Measurements from ENCODE around the gene TASL.
"Not testable (repeated sequence)": the region's sequence is repeated elsewhere in the genome, so short reads cannot be mapped to it uniquely, and the experiment has no call there.

The TASL gene

GRCh38 chrX:30576881-30577280, 685 bp downstream of the TASL start:
- DNase-seq (ENCODE audit: low read depth in 2 of 2), result no peak

GRCh38 chrX:30573125-30573524, 4.4 kb downstream of the TASL start:
- DNase-seq (ENCODE audit: low read depth in 2 of 2), result no peak

GRCh38 chrX:30572678-30573077, 4.9 kb downstream of the TASL start:
- DNase-seq (ENCODE audit: low read depth in 2 of 2), result no peak

- DNase-seq (ENCODE audit: low read depth in 2 of 2), result no peak
These were observed 5.6 kb downstream of the TASL start for GRCh38 chrX:30572004-30572403.

GRCh38 chrX:30570505-30570904, 7.1 kb downstream of the TASL start:
- DNase-seq (ENCODE audit: low read depth in 2 of 2), result no peak

GRCh38 chrX:30568136-30568535, 9.4 kb downstream of the TASL start:
- no peak for DNase-seq (ENCODE audit: low read depth in 2 of 2)

GRCh38 chrX:30563070-30563469, 14.5 kb downstream of the TASL start:
- DNase-seq (ENCODE audit: low read depth in 2 of 2), result not testable (repeated sequence)

GRCh38 chrX:30561191-30561590, 16.4 kb downstream of the TASL start:
- DNase-seq (ENCODE audit: low read depth in 2 of 2), result no peak

- no peak for DNase-seq (ENCODE audit: low read depth in 2 of 2)
These were observed 39.3 kb downstream of the TASL start for GRCh38 chrX:30538271-30538670.

GRCh38 chrX:30533835-30534234, 43.7 kb downstream of the TASL start:
- DNase-seq (ENCODE audit: low read depth in 2 of 2), result no peak

GRCh38 chrX:30533266-30533665, 44.3 kb downstream of the TASL start:
- DNase-seq (ENCODE audit: low read depth in 2 of 2), result no peak

- no peak for DNase-seq (ENCODE audit: low read depth in 2 of 2)
These were observed 47.0 kb downstream of the TASL start for GRCh38 chrX:30530606-30531005.

GRCh38 chrX:30525732-30526131, 51.8 kb downstream of the TASL start:
- no peak for DNase-seq (ENCODE audit: low read depth in 2 of 2)

- DNase-seq (ENCODE audit: low read depth in 2 of 2), result no peak
These were observed 56.0 kb downstream of the TASL start for GRCh38 chrX:30521440-30522182.

GRCh38 chrX:30513284-30513683, 64.3 kb downstream of the TASL start:
- no peak for DNase-seq (ENCODE audit: low read depth in 2 of 2)

Measured in stimulated activated CD4-positive, alpha-beta T cell treated with anti-CD3 and anti-CD28 coated beads, Interleukin-1b, Interleukin-23, amount 100 ng/mL, for 4 hours (primary cell).